Neural cell (in vitro differentiated cells): Measurements from ENCODE around the gene PAFAH2.

Source experiments
- CTCF ChIP-seq: fragments of 450-650 bp; IDR thresholded peaks from 2 replicates; pipeline ENCODE4 v1.5.1; 2014; ENCODE audit warnings: antibody characterized with exemption, mild to moderate bottlenecking, moderate library complexity; ENCODE audit not compliant: poor library complexity, severe bottlenecking
- EP300 ChIP-seq: fragments of 450-650 bp; conservative IDR thresholded peaks from 2 replicates; pipeline ENCODE4 v1.6.1; 2014; ENCODE audit warnings: antibody characterized with exemption, mild to moderate bottlenecking, moderate library complexity; ENCODE audit not compliant: poor library complexity, severe bottlenecking
- EZH2 ChIP-seq: fragments of 200-600, 300-800 bp; shearing (Covaris generic), sonication (generic); IDR thresholded peaks from 2 replicates; pipeline ENCODE4 v1.6.1; 2014; ENCODE audit warnings: antibody characterized with exemption, low read length, borderline replicate concordance, mild to moderate bottlenecking; ENCODE audit not compliant: insufficient read depth, poor library complexity, severe bottlenecking
- MXI1 ChIP-seq: fragments of 450-650 bp; conservative IDR thresholded peaks from 2 replicates; pipeline ENCODE4 v1.6.1; 2014; ENCODE audit warnings: antibody characterized with exemption, mild to moderate bottlenecking; ENCODE audit not compliant: poor library complexity, severe bottlenecking
- POLR2AphosphoS5 ChIP-seq: IDR thresholded peaks from 2 replicates; pipeline ENCODE4 v1.6.1; 2012
- REST ChIP-seq: IDR thresholded peaks from 2 replicates; pipeline ENCODE4 v1.6.1; 2012; ENCODE audit warnings: borderline replicate concordance
- SMC3 ChIP-seq: fragments of 450-650 bp; conservative IDR thresholded peaks from 2 replicates; pipeline ENCODE4 v1.6.1; 2014; ENCODE audit warnings: antibody characterized with exemption, mild to moderate bottlenecking, moderate library complexity; ENCODE audit not compliant: poor library complexity
- TAF1 ChIP-seq: IDR thresholded peaks from 2 replicates; pipeline ENCODE4 v1.6.1; 2012; ENCODE audit warnings: low read depth

- TF ChIP-seq CTCF (no peak), POLR2AphosphoS5 (no peak), TAF1 (no peak), EZH2 (no peak), REST (no peak), EP300 (no peak), SMC3 (no peak), MXI1 (no peak)
Observed at GRCh38 chr1:25924454-25924853, 73.4 kb downstream of the PAFAH2 start.
